HG02759 (cell line): ENCODE measurements around the gene SLC22A1.
A peak's percentile ranks its signal among the peaks of the same experiment; 100 is the strongest.
"Not testable (repeated sequence)": the region's sequence is repeated elsewhere in the genome, so short reads cannot be mapped to it uniquely, and the experiment has no call there.

Source experiments
- ATAC-seq: cut with Tn5 transposase; IDR thresholded peaks from one replicate; pipeline ENCODE4 v1.9.1; 2021; ENCODE audit warnings: mild to moderate bottlenecking, moderate library complexity; ENCODE audit not compliant: unreplicated experiment

SLC22A1 gene

GRCh38 chr6:160137130-160137988 lies 15.7 kb downstream of the SLC22A1 start:
- ATAC-seq, result no peak

- ATAC-seq, result peak; percentile 63
Measured at GRCh38 chr6:160137989-160138835, 16.6 kb downstream of the SLC22A1 start.

GRCh38 chr6:160138839-160139419 lies 17.3 kb downstream of the SLC22A1 start:
- no peak for ATAC-seq

GRCh38 chr6:160139420-160139851 lies 17.8 kb downstream of the SLC22A1 start:
- ATAC-seq, result no peak

GRCh38 chr6:160140493-160140892 lies 18.9 kb downstream of the SLC22A1 start:
- not testable (repeated sequence) for ATAC-seq

- no peak for ATAC-seq
Measured at GRCh38 chr6:160141001-160141726, 19.5 kb downstream of the SLC22A1 start.

GRCh38 chr6:160142115-160142715 lies 20.6 kb downstream of the SLC22A1 start:
- no peak for ATAC-seq

GRCh38 chr6:160146454-160147145 lies 25.0 kb downstream of the SLC22A1 start:
- no peak for ATAC-seq

- no peak for ATAC-seq
Measured at GRCh38 chr6:160147146-160147536, 25.5 kb downstream of the SLC22A1 start.

- no peak for ATAC-seq
Measured at GRCh38 chr6:160154471-160154870, 32.9 kb downstream of the SLC22A1 start.

GRCh38 chr6:160156842-160157241 lies 35.2 kb downstream of the SLC22A1 start:
- no peak for ATAC-seq

- ATAC-seq, result no peak
Measured at GRCh38 chr6:160160450-160160849, 38.8 kb downstream of the SLC22A1 start.

- ATAC-seq, result peak; percentile 52
Measured at GRCh38 chr6:160160929-160161646, 39.5 kb downstream of the SLC22A1 start.

- no peak for ATAC-seq
Measured at GRCh38 chr6:160161647-160161986, 40.0 kb downstream of the SLC22A1 start.

- no peak for ATAC-seq
Measured at GRCh38 chr6:160162030-160162566, 40.5 kb downstream of the SLC22A1 start.

- no peak for ATAC-seq
Measured at GRCh38 chr6:160163425-160163824, 41.8 kb downstream of the SLC22A1 start.

- no peak for ATAC-seq
Measured at GRCh38 chr6:160163912-160164311, 42.3 kb downstream of the SLC22A1 start.

- not testable (repeated sequence) for ATAC-seq
Measured at GRCh38 chr6:160165928-160166327, 44.3 kb downstream of the SLC22A1 start.
